NB4 (cell line): ENCODE results near the gene SFT2D3.

Source experiments
- DNase-seq: peaks from one replicate; pipeline ENCODE4 v3.0.0; 2010; ENCODE audit warnings: low read depth
- H3K4me3 ChIP-seq: one replicate; pipeline ENCODE4 v1.5.1; 2011; ENCODE audit warnings: mild to moderate bottlenecking, low read depth, low read length, moderate library complexity
- CTCF ChIP-seq: IDR thresholded peaks from one replicate; pipeline ENCODE4 v1.5.1; 2012; ENCODE audit warnings: low read depth, low read length
- MAX ChIP-seq: IDR thresholded peaks from 2 replicates; pipeline ENCODE4 v1.6.1; 2011; ENCODE audit warnings: low read depth, low read length
- MYC ChIP-seq: IDR thresholded peaks from 2 replicates; pipeline ENCODE4 v1.6.1; 2011; ENCODE audit warnings: low read depth, low read length
- POLR2A ChIP-seq: IDR thresholded peaks from 2 replicates; pipeline ENCODE4 v1.6.1; 2011; ENCODE audit warnings: mild to moderate bottlenecking; ENCODE audit not compliant: insufficient read length; ENCODE audit errors: extremely low read depth

Gene SFT2D3

GRCh38 chr2:127753374-127753773 is 52.1 kb downstream of the SFT2D3 start:
- TF ChIP-seq MYC (no peak), CTCF (no peak), MAX (no peak)
- no peak for DNase-seq
- no peak overlapping the region for H3K4me3 ChIP-seq

- no peak for DNase-seq
- no peak for TF ChIP-seq CTCF
- no peak for TF ChIP-seq POLR2A
- no peak for TF ChIP-seq MYC
- no peak for TF ChIP-seq MAX
- H3K4me3 ChIP-seq = no peak overlapping the region
Measured at GRCh38 chr2:127754186-127754585, 52.9 kb downstream of the SFT2D3 start.
